ENCODE measurements around the gene ZCCHC7. TPM values are rescaled to one million over a fixed set of nuclear protein-coding genes. Genes with fewer than 3 reads are reported as not detected.

Gene ZCCHC7
- total and polyA plus RNA-seq, 2 of the 8 experiments (the other 6 are each of a cell fraction or from before 2014, with no cell fraction given) = 12.2 to 27.5 TPM

DNA sequence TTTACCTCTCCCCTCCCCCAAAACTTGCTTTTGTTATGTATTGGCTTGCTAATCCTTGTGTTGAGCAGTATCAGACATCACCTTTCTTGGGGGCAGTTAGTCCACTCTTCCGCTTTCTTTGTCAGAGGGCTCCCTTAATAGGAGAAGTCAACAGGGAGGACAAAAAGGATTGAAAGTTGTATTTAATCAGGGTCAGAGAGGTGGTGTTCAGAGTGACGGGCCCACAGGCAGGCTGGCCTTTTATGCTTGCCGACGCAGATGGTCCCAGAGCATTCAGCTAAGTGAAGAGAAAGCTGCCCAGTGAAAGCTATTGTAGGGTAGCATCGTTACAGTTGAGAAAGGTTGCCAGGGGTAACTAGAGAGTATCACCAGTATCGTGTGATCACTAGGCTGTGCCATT, 131.1 kb downstream of the ZCCHC7 start:
- Histone ChIP-seq H4K8ac (ENCODE audit: extremely low read depth, insufficient read depth, low read length) (no peak overlapping the region), H4K20me1 (replicated peaks in 1 of 2; ENCODE audit: control insufficient read depth in 1 of 2, insufficient read depth in 2 of 2, low read length in 2 of 2) (no peaks in the 10 kb centered on the region), H3K79me2 (ENCODE audit: control insufficient read depth in 1 of 2, insufficient read depth in 2 of 2, low read length in 2 of 2) (peaks cover 0 to 16% of the 10 kb centered on the region in 2 experiments; a peak in 2 of 4 replicates), H3K23me2 (ENCODE audit: low read depth, low read length) (no peaks in the 10 kb centered on the region), H2BK120ac (replicated peaks; ENCODE audit: low read depth, low read length) (no peak overlapping the region), H4K91ac (replicated peaks; ENCODE audit: insufficient read length, low read length) (no peak overlapping the region), H2BK12ac (ENCODE audit: low read depth, low read length) (no peak overlapping the region), H2AFZ (ENCODE audit: low read length) (no peak overlapping the region), H2BK20ac (ENCODE audit: low read length) (no peak overlapping the region), H3K4ac (replicated peaks; ENCODE audit: insufficient read length, low read depth, low read length) (no peak overlapping the region), H2BK5ac (ENCODE audit: low read depth, low read length) (no peak overlapping the region; the same call in 1 of the 2 replicates), H3K27ac (ENCODE audit: low read depth, low read length) (peak overlapping the region; percentile 71; the same call in 1 of the 2 replicates), H3K27me3 (replicated peaks in 1 of 4; ENCODE audit: control insufficient read depth in 3 of 4, extremely low read depth in 1 of 4, insufficient read depth in 3 of 4, low read length in 3 of 4) (no peaks in the 10 kb centered on the region), H3K23ac (ENCODE audit: insufficient read length) (no peak overlapping the region), H2BK15ac (ENCODE audit: low read length) (no peak overlapping the region), H3K4me2 (ENCODE audit: insufficient read depth in 1 of 2, low read depth in 2 of 2, low read length in 2 of 2) (peak overlapping the region; percentile 26 to 44), H3K14ac (ENCODE audit: insufficient read length) (no peak overlapping the region), H3K56ac (replicated peaks; ENCODE audit: insufficient read length, low read depth, low read length) (no peak overlapping the region), H3K9me3 (ENCODE audit: insufficient read depth in 2 of 2, low read depth in 1 of 2, low read length in 1 of 2) (no peaks in the 10 kb centered on the region), H3K36me3 (ENCODE audit: control insufficient read depth in 2 of 4, insufficient read depth in 4 of 4, low read length in 3 of 4) (no peaks in the 10 kb centered on the region), H3K79me1 (ENCODE audit: low read depth, low read length) (no peaks in the 10 kb centered on the region), H4K5ac (ENCODE audit: insufficient read length, low read depth, low read length) (no peak overlapping the region), H2AK5ac (ENCODE audit: low read depth, low read length) (no peak overlapping the region), H3K9ac (replicated peaks in 1 of 4; ENCODE audit: extremely low read depth in 1 of 4, low read depth in 3 of 4, low read length in 3 of 4) (no peak overlapping the region), H3K4me3 (ENCODE audit: extremely low read depth in 1 of 4, insufficient read depth in 2 of 4, low read depth in 3 of 4, low read length in 4 of 4) (peak overlapping the region in 1 of 4 experiments; percentile 41; a peak in 3 of 8 replicates), H3K4me1 (replicated peaks in 1 of 4; ENCODE audit: control insufficient read depth in 3 of 4, insufficient read depth in 4 of 4, low read length in 3 of 4) (peaks cover 0 to 13% (median 5%) of the 10 kb centered on the region in 4 experiments; a peak in 3 of 7 replicates), H3K18ac (ENCODE audit: extremely low read depth, low read length) (no peak overlapping the region)
- CTCF ChIA-PET (ENCODE audit: partially characterized antibody) = interaction anchor here (0.6 to 2.1 kb wide), 4 partner anchors 11 to 67 kb away, joined by 3 to 8 read pairs (median 3); no protein-coding TSS in a partner anchor
- DNase-seq (ENCODE audit: low read depth in 1 of 2, low spot score in 2 of 2) (peak; percentile 65 to 81), FAIRE-seq (peak; percentile 98)
- POLR2A ChIA-PET (ENCODE audit: partially characterized antibody) = interaction anchor here (0.9 to 1.3 kb wide), 5 partner anchors 9 to 49 kb away, joined by 3 to 4 read pairs (median 3); no protein-coding TSS in a partner anchor
- WGBS, 2 experiments (ENCODE audit: extremely low coverage in 1 of 2, insufficient coverage in 1 of 2, insufficient read length in 1 of 2, insufficient replicate concordance in 2 of 2, low coverage in 1 of 2, low lambda C conversion rate in 2 of 2, missing lambda C conversion rate in 1 of 2) = 6% methylated on average over 6 of the region's 6 CpGs; no CpG with 5 or more reads in 1 of the 2 experiments
- no peak for TF ChIP-seq CEBPB (IDR thresholded peaks at IDR 0.05; ENCODE audit: low read depth, low read length)
